DOHH2 (cell line): ENCODE results near the gene NCAPD2.

Experiments used
- CTCF ChIP-seq: fragments of 200-600 bp; sonication (generic); IDR thresholded peaks from one replicate; pipeline ENCODE4 v1.5.1; 2014; ENCODE audit warnings: antibody characterized with exemption, mild to moderate bottlenecking, low read depth, low read length; ENCODE audit not compliant: poor library complexity, severe bottlenecking
- EZH2phosphoT487 ChIP-seq: fragments of 200-600 bp; sonication (generic); IDR thresholded peaks from 2 replicates; pipeline ENCODE4 v1.6.1; 2017; ENCODE audit warnings: borderline replicate concordance, mild to moderate bottlenecking, antibody characterized with exemption, low read length, moderate library complexity, mixed read lengths

GRCh38 chr12:6462234-6462995, 31.5 kb upstream of the NCAPD2 start:
- TF ChIP-seq CTCF (no peak), EZH2phosphoT487 (no peak)
